ENCODE measurements around the gene BCAS3.
"Not testable (repeated sequence)": the region's sequence is repeated elsewhere in the genome, so short reads cannot be mapped to it uniquely, and the experiment has no call there.

The BCAS3 gene

DNA sequence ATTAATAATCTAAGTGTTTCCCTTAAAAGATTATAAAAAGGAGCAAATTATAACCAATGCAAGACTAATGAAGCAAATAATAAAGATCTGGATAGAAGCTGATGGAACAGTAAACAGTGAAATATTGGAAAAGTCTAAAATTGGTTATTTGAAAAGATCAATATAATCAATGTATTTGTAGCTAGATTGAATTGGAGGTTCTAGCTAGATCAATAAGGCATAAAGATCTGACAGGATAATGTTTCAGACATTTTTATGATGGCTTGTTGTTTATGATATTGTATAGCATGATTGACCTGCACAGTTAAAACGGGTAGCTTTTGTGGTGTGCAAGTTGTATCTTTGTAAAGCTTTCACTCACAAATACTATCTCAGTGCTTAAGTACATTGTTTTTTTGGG lies 245.3 kb downstream of the BCAS3 start:
- TF ChIP-seq, protein P1, sequence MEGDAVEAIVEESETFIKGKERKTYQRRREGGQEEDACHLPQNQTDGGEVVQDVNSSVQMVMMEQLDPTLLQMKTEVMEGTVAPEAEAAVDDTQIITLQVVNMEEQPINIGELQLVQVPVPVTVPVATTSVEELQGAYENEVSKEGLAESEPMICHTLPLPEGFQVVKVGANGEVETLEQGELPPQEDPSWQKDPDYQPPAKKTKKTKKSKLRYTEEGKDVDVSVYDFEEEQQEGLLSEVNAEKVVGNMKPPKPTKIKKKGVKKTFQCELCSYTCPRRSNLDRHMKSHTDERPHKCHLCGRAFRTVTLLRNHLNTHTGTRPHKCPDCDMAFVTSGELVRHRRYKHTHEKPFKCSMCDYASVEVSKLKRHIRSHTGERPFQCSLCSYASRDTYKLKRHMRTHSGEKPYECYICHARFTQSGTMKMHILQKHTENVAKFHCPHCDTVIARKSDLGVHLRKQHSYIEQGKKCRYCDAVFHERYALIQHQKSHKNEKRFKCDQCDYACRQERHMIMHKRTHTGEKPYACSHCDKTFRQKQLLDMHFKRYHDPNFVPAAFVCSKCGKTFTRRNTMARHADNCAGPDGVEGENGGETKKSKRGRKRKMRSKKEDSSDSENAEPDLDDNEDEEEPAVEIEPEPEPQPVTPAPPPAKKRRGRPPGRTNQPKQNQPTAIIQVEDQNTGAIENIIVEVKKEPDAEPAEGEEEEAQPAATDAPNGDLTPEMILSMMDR (IDR thresholded peaks at IDR 0.05) = no peak
- Mint-ChIP-seq H3K4me3 (no peak overlapping the region), H3K27ac (no peak overlapping the region), H3K36me3 (ENCODE audit: low read depth) (peaks cover 20% of the 10 kb centered on the region), H3K9me3 (peaks cover 4% of the 10 kb centered on the region), H3K27me3 (ENCODE audit: low read depth, poor library complexity) (no peaks in the 10 kb centered on the region), H3K4me1 (no peaks in the 10 kb centered on the region)
- DNase-seq = no peak

GRCh38 chr17:60926466-60927183 lies 249.0 kb downstream of the BCAS3 start:
- Mint-ChIP-seq H3K4me3 (no peak overlapping the region), H3K4me1 (no peaks in the 10 kb centered on the region), H3K27ac (no peak overlapping the region), H3K36me3 (ENCODE audit: low read depth) (no peaks in the 10 kb centered on the region), H3K9me3 (no peaks in the 10 kb centered on the region), H3K27me3 (ENCODE audit: low read depth, poor library complexity) (no peaks in the 10 kb centered on the region)
- DNase-seq = no peak
- TF ChIP-seq, protein P1 (IDR thresholded peaks at IDR 0.05) = no peak

- Mint-ChIP-seq H3K27ac (no peak overlapping the region), H3K4me1 (no peaks in the 10 kb centered on the region), H3K9me3 (no peaks in the 10 kb centered on the region), H3K4me3 (no peak overlapping the region), H3K27me3 (ENCODE audit: low read depth, poor library complexity) (no peaks in the 10 kb centered on the region), H3K36me3 (ENCODE audit: low read depth) (peaks cover 6% of the 10 kb centered on the region)
- no peak for DNase-seq
- TF ChIP-seq, protein P1 (IDR thresholded peaks at IDR 0.05) = no peak
Observed at GRCh38 chr17:60933739-60934138, 256.1 kb downstream of the BCAS3 start.

DNA sequence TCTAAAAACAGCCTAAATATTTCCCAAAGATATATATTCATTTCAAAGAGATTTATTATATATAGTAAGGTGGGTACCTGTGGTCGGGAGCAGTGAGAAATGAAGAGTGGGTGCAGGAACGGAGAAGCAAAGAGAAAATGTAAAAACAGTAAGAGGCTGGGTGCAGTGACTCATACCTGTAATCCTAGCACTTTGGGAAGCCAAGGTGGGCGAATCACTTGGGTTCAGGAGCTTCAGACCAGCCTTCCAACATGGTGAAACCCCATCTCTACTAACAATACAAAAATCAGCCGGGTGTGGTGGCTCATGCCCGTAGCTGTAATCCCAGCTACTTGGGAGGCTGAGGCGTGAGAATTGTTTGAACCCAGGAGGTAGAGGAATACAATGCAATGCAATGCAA lies 257.1 kb downstream of the BCAS3 start:
- Mint-ChIP-seq H3K27ac (no peak overlapping the region), H3K9me3 (no peaks in the 10 kb centered on the region), H3K27me3 (ENCODE audit: low read depth, poor library complexity) (no peaks in the 10 kb centered on the region), H3K4me3 (no peak overlapping the region), H3K36me3 (ENCODE audit: low read depth) (peaks cover 6% of the 10 kb centered on the region), H3K4me1 (no peaks in the 10 kb centered on the region)
- TF ChIP-seq, protein P1 (IDR thresholded peaks at IDR 0.05) = no peak
- no peak for DNase-seq

DNA sequence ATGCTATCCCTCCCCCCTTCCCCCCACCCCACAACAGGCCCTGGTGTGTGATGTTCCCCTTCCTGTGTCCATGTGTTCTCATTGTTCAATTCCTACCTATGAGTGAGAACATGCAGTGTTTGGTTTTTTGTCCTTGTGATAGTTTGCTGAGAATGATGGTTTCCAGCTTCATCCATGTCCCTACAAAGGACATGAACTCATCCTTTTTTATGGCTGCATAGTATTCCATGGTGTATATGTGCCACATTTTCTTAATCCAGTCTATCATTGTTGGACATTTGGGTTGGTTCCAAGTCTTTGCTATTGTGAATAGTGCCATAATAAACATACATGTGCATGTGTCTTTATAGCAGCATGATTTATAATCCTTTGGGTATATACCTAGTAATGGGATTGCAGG lies 258.3 kb downstream of the BCAS3 start:
- H3K9me3 Mint-ChIP-seq; H3K27ac Mint-ChIP-seq; H3K27me3 Mint-ChIP-seq (ENCODE audit: low read depth, poor library complexity); H3K4me3 Mint-ChIP-seq; H3K4me1 Mint-ChIP-seq; H3K36me3 Mint-ChIP-seq (ENCODE audit: low read depth); DNase-seq: not testable (repeated sequence)

DNA sequence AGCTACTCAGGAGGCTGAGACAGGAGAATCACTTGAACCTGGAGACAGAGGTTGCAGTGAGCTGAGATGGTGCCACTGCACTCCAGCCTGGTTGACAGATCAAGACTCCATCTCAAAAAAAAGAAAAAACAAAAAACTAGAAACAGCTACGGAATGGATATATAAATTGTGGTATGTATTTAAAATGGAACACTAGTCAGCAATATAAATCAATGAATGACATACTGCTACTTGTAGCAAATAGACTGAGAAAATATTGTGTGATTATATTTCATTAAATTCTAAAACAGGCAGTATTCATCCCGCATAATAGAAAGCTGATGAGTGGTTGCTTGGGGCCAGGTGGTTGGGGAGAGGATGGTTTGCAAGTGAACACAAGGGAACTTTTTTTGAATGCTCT lies 261.7 kb downstream of the BCAS3 start:
- no peak overlapping the region for H3K4me3 Mint-ChIP-seq
- H3K9me3 Mint-ChIP-seq = no peaks in the 10 kb centered on the region
- DNase-seq = no peak
- no peak overlapping the region for H3K27ac Mint-ChIP-seq
- H3K4me1 Mint-ChIP-seq = peaks cover 7% of the 10 kb centered on the region
- peaks cover 6% of the 10 kb centered on the region for H3K36me3 Mint-ChIP-seq (ENCODE audit: low read depth)
- TF ChIP-seq, protein P1 (IDR thresholded peaks at IDR 0.05) = no peak
- H3K27me3 Mint-ChIP-seq (ENCODE audit: low read depth, poor library complexity) = no peaks in the 10 kb centered on the region

Measured in nephron progenitor cell (in vitro differentiated cells).